Measurements from ENCODE around the gene FAM163A.

- TF ChIP-seq CTCF (IDR thresholded peaks at IDR 0.05) (no peak), POLR2A (IDR thresholded peaks at IDR 0.05) (no peak)
These were observed 34.5 kb upstream of the FAM163A start for GRCh38 chr1:179708434-179709195.
